T-helper 2 cell treated with Interferon-gamma antibody and Interleukin-4, amounts not matched to agents 5 μg/mL and 100 μg/mL, for 36 hours (primary cell): ENCODE data around the gene FHIT.
"Not testable (repeated sequence)": the region's sequence is repeated elsewhere in the genome, so short reads cannot be mapped to it uniquely, and the experiment has no call there.

Source experiments
- DNase-seq: peaks from one replicate; pipeline ENCODE4 v3.0.0; 2021; ENCODE audit warnings: low spot score
- H3K27ac Mint-ChIP-seq: one replicate; pipeline ENCODE4 v1.8.0; 2021; ENCODE audit warnings: mild to moderate bottlenecking, mixed read lengths
- H3K27me3 Mint-ChIP-seq: one replicate; pipeline ENCODE4 v1.8.0; 2021; ENCODE audit warnings: low read depth, mixed read lengths
- H3K36me3 Mint-ChIP-seq: one replicate; pipeline ENCODE4 v1.8.0; 2021; ENCODE audit warnings: low read depth, mixed read lengths
- H3K4me1 Mint-ChIP-seq: one replicate; pipeline ENCODE4 v1.8.0; 2021; ENCODE audit warnings: low read depth, mixed read lengths
- H3K4me3 Mint-ChIP-seq: one replicate; pipeline ENCODE4 v1.8.0; 2022; ENCODE audit warnings: mild to moderate bottlenecking, moderate library complexity, mixed read lengths
- H3K9me3 Mint-ChIP-seq: one replicate; pipeline ENCODE4 v1.8.0; 2021; ENCODE audit warnings: mixed read lengths

Gene FHIT

GRCh38 chr3:61035573-61035972 lies 215.7 kb downstream of the FHIT start:
- H3K4me3 Mint-ChIP-seq = no peak overlapping the region
- no peak for DNase-seq
- H3K36me3 Mint-ChIP-seq = no peaks in the 10 kb centered on the region
- no peaks in the 10 kb centered on the region for H3K27me3 Mint-ChIP-seq
- no peaks in the 10 kb centered on the region for H3K4me1 Mint-ChIP-seq
- peaks cover 5% of the 10 kb centered on the region for H3K9me3 Mint-ChIP-seq
- no peak overlapping the region for H3K27ac Mint-ChIP-seq

- Mint-ChIP-seq H3K27ac (no peak overlapping the region), H3K36me3 (no peaks in the 10 kb centered on the region), H3K4me3 (no peak overlapping the region), H3K27me3 (no peaks in the 10 kb centered on the region), H3K4me1 (no peaks in the 10 kb centered on the region), H3K9me3 (peaks cover 5% of the 10 kb centered on the region)
- no peak for DNase-seq
These were observed 218.3 kb downstream of the FHIT start for GRCh38 chr3:61032991-61033390.

- Mint-ChIP-seq H3K9me3 (peaks cover 5% of the 10 kb centered on the region), H3K27me3 (no peaks in the 10 kb centered on the region), H3K4me3 (no peak overlapping the region), H3K27ac (no peak overlapping the region), H3K36me3 (no peaks in the 10 kb centered on the region), H3K4me1 (no peaks in the 10 kb centered on the region)
- no peak for DNase-seq
These were observed 219.7 kb downstream of the FHIT start for GRCh38 chr3:61031503-61031902.

GRCh38 chr3:61030469-61031035 lies 220.7 kb downstream of the FHIT start:
- Mint-ChIP-seq H3K27me3 (no peaks in the 10 kb centered on the region), H3K9me3 (peaks cover 5% of the 10 kb centered on the region), H3K27ac (no peak overlapping the region), H3K4me3 (no peak overlapping the region), H3K36me3 (no peaks in the 10 kb centered on the region), H3K4me1 (no peaks in the 10 kb centered on the region)
- DNase-seq = no peak

GRCh38 chr3:61029194-61029593 lies 222.1 kb downstream of the FHIT start:
- Mint-ChIP-seq H3K27ac (no peak overlapping the region), H3K27me3 (no peaks in the 10 kb centered on the region), H3K36me3 (no peaks in the 10 kb centered on the region), H3K9me3 (peaks cover 3% of the 10 kb centered on the region), H3K4me1 (no peaks in the 10 kb centered on the region), H3K4me3 (no peak overlapping the region)
- no peak for DNase-seq

- H3K9me3 Mint-ChIP-seq = peaks cover 19% of the 10 kb centered on the region
- H3K4me3 Mint-ChIP-seq = no peak overlapping the region
- no peaks in the 10 kb centered on the region for H3K36me3 Mint-ChIP-seq
- no peaks in the 10 kb centered on the region for H3K27me3 Mint-ChIP-seq
- no peak overlapping the region for H3K27ac Mint-ChIP-seq
- no peaks in the 10 kb centered on the region for H3K4me1 Mint-ChIP-seq
- DNase-seq = no peak
These were observed 232.4 kb downstream of the FHIT start for GRCh38 chr3:61018807-61019206.

GRCh38 chr3:61017028-61017427 lies 234.2 kb downstream of the FHIT start:
- not testable (repeated sequence) for DNase-seq, H3K27ac Mint-ChIP-seq, H3K36me3 Mint-ChIP-seq, H3K27me3 Mint-ChIP-seq, H3K4me1 Mint-ChIP-seq, H3K4me3 Mint-ChIP-seq
- peaks cover 17% of the 10 kb centered on the region for H3K9me3 Mint-ChIP-seq

GRCh38 chr3:61015859-61016258 lies 235.4 kb downstream of the FHIT start:
- Mint-ChIP-seq H3K27me3 (no peaks in the 10 kb centered on the region), H3K36me3 (no peaks in the 10 kb centered on the region), H3K4me3 (no peak overlapping the region), H3K4me1 (no peaks in the 10 kb centered on the region), H3K9me3 (peaks cover 9% of the 10 kb centered on the region), H3K27ac (no peak overlapping the region)
- no peak for DNase-seq

GRCh38 chr3:61015408-61015807 lies 235.8 kb downstream of the FHIT start:
- DNase-seq = no peak
- no peak overlapping the region for H3K4me3 Mint-ChIP-seq
- no peak overlapping the region for H3K27ac Mint-ChIP-seq
- H3K9me3 Mint-ChIP-seq = peaks cover 4% of the 10 kb centered on the region
- H3K27me3 Mint-ChIP-seq = no peaks in the 10 kb centered on the region
- no peaks in the 10 kb centered on the region for H3K36me3 Mint-ChIP-seq
- H3K4me1 Mint-ChIP-seq = no peaks in the 10 kb centered on the region

- no peak for DNase-seq
- Mint-ChIP-seq H3K27me3 (peaks cover 2% of the 10 kb centered on the region), H3K9me3 (no peaks in the 10 kb centered on the region), H3K4me3 (no peak overlapping the region), H3K4me1 (no peaks in the 10 kb centered on the region), H3K36me3 (no peaks in the 10 kb centered on the region), H3K27ac (no peak overlapping the region)
These were observed 242.3 kb downstream of the FHIT start for GRCh38 chr3:61008998-61009380.

GRCh38 chr3:61008153-61008997 lies 242.9 kb downstream of the FHIT start:
- Mint-ChIP-seq H3K4me3 (no peak overlapping the region), H3K9me3 (no peaks in the 10 kb centered on the region), H3K27ac (no peak overlapping the region), H3K4me1 (no peaks in the 10 kb centered on the region), H3K27me3 (peaks cover 2% of the 10 kb centered on the region), H3K36me3 (no peaks in the 10 kb centered on the region)
- DNase-seq = no peak

GRCh38 chr3:61005591-61005990 lies 245.7 kb downstream of the FHIT start:
- Mint-ChIP-seq H3K4me1 (no peaks in the 10 kb centered on the region), H3K36me3 (no peaks in the 10 kb centered on the region), H3K9me3 (no peaks in the 10 kb centered on the region), H3K27me3 (peaks cover 2% of the 10 kb centered on the region), H3K4me3 (no peak overlapping the region), H3K27ac (no peak overlapping the region)
- DNase-seq = no peak

- no peak overlapping the region for H3K27ac Mint-ChIP-seq
- H3K36me3 Mint-ChIP-seq = no peaks in the 10 kb centered on the region
- no peaks in the 10 kb centered on the region for H3K27me3 Mint-ChIP-seq
- H3K4me1 Mint-ChIP-seq = no peaks in the 10 kb centered on the region
- no peak overlapping the region for H3K4me3 Mint-ChIP-seq
- H3K9me3 Mint-ChIP-seq = no peaks in the 10 kb centered on the region
- no peak for DNase-seq
These were observed 252.4 kb downstream of the FHIT start for GRCh38 chr3:60998858-60999257.

- DNase-seq = no peak
- no peaks in the 10 kb centered on the region for H3K36me3 Mint-ChIP-seq
- no peak overlapping the region for H3K4me3 Mint-ChIP-seq
- no peaks in the 10 kb centered on the region for H3K27me3 Mint-ChIP-seq
- no peak overlapping the region for H3K27ac Mint-ChIP-seq
- H3K4me1 Mint-ChIP-seq = no peaks in the 10 kb centered on the region
- no peaks in the 10 kb centered on the region for H3K9me3 Mint-ChIP-seq
These were observed 258.9 kb downstream of the FHIT start for GRCh38 chr3:60992395-60992794.

- Mint-ChIP-seq H3K27me3 (no peaks in the 10 kb centered on the region), H3K36me3 (no peaks in the 10 kb centered on the region), H3K27ac (no peak overlapping the region), H3K4me1 (no peaks in the 10 kb centered on the region), H3K4me3 (no peak overlapping the region), H3K9me3 (peaks cover 7% of the 10 kb centered on the region)
- no peak for DNase-seq
These were observed 260.9 kb downstream of the FHIT start for GRCh38 chr3:60990442-60990730.
